ENCODE data around the gene CHST2.
"Not testable (repeated sequence)": the region's sequence is repeated elsewhere in the genome, so short reads cannot be mapped to it uniquely, and the experiment has no call there.

The CHST2 gene, protein sequence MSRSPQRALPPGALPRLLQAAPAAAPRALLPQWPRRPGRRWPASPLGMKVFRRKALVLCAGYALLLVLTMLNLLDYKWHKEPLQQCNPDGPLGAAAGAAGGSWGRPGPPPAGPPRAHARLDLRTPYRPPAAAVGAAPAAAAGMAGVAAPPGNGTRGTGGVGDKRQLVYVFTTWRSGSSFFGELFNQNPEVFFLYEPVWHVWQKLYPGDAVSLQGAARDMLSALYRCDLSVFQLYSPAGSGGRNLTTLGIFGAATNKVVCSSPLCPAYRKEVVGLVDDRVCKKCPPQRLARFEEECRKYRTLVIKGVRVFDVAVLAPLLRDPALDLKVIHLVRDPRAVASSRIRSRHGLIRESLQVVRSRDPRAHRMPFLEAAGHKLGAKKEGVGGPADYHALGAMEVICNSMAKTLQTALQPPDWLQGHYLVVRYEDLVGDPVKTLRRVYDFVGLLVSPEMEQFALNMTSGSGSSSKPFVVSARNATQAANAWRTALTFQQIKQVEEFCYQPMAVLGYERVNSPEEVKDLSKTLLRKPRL

GRCh38 chr3:143119009-143119914 lies at the start of gene CHST2:
Gene CHST2, plus strand, starts transcription at chr3:143119771. Its CDS starts 1,046 bp downstream, at chr3:143120817.
- in situ Hi-C loops (cut with MboI; ENCODE audit: low sequenced_read_pairs) = no loop called here

GRCh38 chr3:143070977-143071551 lies 48.5 kb upstream of the CHST2 start:
- in situ Hi-C loops (cut with MboI; ENCODE audit: low sequenced_read_pairs) = no loop called here

GRCh38 chr3:143071776-143072175 lies 47.8 kb upstream of the CHST2 start:
- in situ Hi-C loops (cut with MboI; ENCODE audit: low sequenced_read_pairs) = no loop called here

- in situ Hi-C loops (cut with MboI; ENCODE audit: low sequenced_read_pairs) = not testable (repeated sequence)
Measured at GRCh38 chr3:143072298-143073020, 47.1 kb upstream of the CHST2 start.

GRCh38 chr3:143073541-143073940 lies 46.0 kb upstream of the CHST2 start:
- in situ Hi-C loops (cut with MboI; ENCODE audit: low sequenced_read_pairs) = not testable (repeated sequence)

- in situ Hi-C loops (cut with MboI; ENCODE audit: low sequenced_read_pairs) = not testable (repeated sequence)
Measured at GRCh38 chr3:143073983-143074382, 45.6 kb upstream of the CHST2 start.

DNA sequence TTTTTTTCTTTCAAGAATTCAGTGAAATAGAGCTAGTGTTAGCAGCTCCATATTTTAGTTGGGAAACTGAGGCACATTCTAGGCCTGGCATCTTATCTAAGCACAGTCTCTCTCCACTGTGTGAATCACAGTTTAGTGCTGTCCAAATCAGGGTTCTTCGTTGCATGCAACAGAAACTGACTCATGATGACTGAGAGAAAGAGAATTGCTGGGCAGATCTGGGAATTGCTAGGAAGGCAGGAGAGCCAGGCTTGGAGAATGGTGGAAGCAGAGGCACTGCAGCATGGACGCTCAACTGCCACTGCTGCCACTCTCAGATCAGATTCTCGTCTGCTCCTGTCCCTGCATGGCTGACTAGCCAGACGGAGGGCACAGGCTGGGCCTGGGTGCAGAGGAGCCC lies 40.7 kb upstream of the CHST2 start:
- in situ Hi-C loops (cut with MboI; ENCODE audit: low sequenced_read_pairs) = no loop called here

GRCh38 chr3:143080196-143080595 lies 39.4 kb upstream of the CHST2 start:
- in situ Hi-C loops (cut with MboI; ENCODE audit: low sequenced_read_pairs) = no loop called here

DNA sequence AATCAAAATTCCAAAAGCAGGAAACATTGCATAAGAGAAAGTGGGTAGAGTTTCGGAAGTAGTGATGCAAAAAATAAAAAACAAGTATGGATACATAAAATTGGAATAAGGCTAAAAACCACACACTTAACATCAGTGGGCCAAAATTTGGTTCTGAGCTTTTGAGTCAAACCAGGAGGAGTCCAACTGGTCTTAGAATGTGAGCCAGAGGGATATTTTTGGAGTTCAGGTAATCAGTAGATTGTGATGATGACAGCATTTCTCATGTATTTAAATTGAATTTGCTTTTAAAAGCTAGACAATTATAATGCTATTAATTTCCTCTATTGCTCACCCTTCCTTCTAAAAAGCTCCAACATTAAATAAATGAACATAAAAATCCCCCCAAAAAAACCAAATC lies 38.2 kb upstream of the CHST2 start:
- in situ Hi-C loops (cut with MboI; ENCODE audit: low sequenced_read_pairs) = no loop called here

DNA sequence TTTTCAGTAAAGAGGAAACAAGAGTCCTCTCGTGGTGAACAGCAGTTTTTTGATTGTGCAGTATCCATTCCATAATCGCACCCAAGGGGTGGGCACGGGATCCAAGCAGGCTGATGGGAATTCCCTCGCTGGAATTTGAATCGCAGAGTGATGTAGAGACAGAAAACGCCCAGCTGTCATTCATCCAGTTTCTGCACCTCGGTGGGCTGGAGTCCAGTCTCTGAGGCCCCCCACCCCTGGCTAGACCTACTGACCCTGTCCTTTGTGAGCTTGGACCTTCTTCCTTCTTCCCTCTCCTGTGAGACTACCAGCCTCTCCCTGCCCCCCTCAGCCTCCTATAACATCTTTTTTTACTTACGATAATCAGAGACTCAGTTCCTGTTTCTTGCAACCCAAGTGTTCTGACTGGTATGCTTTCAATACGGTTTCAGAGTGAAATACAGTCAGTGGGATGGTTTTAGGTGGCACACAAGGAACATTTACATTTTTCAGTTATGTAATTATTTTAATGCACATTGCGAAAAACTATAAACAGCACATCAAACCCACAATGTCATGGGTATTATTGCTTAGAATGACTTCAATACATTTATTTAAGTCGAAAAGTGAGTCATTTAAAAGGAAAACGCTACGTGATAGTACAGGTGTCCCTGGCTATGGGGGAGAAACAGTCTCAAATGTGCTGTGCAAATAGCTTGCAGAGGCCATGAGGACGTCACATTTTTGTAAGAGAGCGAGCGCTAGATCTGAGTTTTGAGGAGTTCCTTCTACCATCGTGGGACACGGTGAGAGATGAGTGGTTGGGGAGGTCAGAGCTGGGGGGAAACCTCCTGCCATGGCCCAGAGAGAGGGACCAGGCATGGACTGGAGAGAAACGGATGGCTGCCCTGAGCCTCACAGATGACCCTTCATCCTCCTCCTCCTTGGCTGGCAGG lies 37.5 kb upstream of the CHST2 start:
- in situ Hi-C loops (cut with MboI; ENCODE audit: low sequenced_read_pairs) = no loop called here

DNA sequence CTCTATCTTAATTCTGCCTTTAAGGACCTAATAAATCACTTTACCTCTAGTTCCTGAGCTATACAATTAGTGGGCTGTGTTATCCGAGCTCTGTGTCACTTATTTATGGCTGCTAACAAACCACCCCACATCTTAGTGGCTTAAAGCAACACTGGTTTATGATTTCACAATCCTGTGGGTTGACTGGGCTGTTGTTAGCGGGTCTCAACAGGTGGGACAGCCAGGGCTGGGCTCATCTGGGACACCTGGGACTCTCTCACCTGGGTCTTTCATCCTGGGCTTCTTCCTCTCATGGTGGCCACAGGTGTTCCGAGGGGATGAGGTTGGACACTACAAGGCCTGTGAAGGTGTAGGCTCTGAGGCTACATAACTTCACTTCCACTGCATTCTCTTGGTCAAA lies 35.8 kb upstream of the CHST2 start:
- in situ Hi-C loops (cut with MboI; ENCODE audit: low sequenced_read_pairs) = no loop called here

- in situ Hi-C loops (cut with MboI; ENCODE audit: low sequenced_read_pairs) = no loop called here
Measured at GRCh38 chr3:143084856-143085731, 34.5 kb upstream of the CHST2 start.

DNA sequence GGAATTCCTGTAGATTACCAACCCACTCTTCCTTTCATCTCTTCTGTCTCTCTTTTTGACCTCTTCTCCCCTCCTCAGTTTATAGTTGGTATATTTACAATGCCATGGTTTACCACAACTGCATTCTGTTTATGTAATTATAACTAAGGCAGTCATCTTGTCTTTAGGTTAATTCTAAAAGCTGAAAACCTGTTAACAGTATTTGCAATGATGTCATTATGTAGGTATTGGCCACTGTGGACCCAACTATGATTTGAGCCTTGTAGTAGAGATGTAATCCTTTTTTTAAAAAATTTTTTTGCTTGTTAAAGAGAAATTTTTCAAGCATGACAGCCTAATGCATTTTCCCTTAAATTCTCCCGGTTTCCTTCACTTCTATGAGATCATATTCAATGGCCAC lies 30.7 kb upstream of the CHST2 start:
- in situ Hi-C loops (cut with MboI; ENCODE audit: low sequenced_read_pairs) = no loop called here

GRCh38 chr3:143089965-143090364 lies 29.6 kb upstream of the CHST2 start:
- in situ Hi-C loops (cut with MboI; ENCODE audit: low sequenced_read_pairs) = no loop called here

- in situ Hi-C loops (cut with MboI; ENCODE audit: low sequenced_read_pairs) = no loop called here
Measured at GRCh38 chr3:143090486-143090885, 29.1 kb upstream of the CHST2 start.

GRCh38 chr3:143090976-143091837 lies 28.4 kb upstream of the CHST2 start:
- in situ Hi-C loops (cut with MboI; ENCODE audit: low sequenced_read_pairs) = no loop called here

GRCh38 chr3:143092191-143092590 lies 27.4 kb upstream of the CHST2 start:
- in situ Hi-C loops (cut with MboI; ENCODE audit: low sequenced_read_pairs) = no loop called here

DNA sequence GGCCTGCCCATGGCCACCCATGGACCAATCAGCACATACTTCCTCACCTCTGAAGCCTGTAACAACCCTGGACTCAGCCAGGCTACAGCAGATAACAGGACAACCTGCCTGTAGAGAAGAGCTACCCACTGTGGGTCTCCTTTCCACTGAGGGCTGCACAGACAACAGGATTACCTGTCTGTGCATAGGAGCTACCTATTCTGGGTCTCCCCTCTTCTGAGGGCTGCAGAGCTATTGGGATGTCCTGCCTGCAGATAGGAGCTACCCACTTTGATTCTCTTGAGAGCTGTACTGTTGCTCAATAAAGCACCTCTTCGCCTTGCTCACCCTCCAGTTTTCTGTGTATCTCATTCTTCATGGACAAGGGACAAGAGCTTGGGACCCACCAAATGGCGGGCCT lies 23.8 kb upstream of the CHST2 start:
- in situ Hi-C loops (cut with MboI; ENCODE audit: low sequenced_read_pairs) = no loop called here
